ENCODE results near the gene MROH7. TPM values are rescaled to one million over a fixed set of nuclear protein-coding genes. Genes with fewer than 3 reads are reported as not detected.

MROH7 gene
- total RNA-seq, 4 donors from 2014 or later, result 0.57 to 2.2 (median 1.7) TPM

DNA sequence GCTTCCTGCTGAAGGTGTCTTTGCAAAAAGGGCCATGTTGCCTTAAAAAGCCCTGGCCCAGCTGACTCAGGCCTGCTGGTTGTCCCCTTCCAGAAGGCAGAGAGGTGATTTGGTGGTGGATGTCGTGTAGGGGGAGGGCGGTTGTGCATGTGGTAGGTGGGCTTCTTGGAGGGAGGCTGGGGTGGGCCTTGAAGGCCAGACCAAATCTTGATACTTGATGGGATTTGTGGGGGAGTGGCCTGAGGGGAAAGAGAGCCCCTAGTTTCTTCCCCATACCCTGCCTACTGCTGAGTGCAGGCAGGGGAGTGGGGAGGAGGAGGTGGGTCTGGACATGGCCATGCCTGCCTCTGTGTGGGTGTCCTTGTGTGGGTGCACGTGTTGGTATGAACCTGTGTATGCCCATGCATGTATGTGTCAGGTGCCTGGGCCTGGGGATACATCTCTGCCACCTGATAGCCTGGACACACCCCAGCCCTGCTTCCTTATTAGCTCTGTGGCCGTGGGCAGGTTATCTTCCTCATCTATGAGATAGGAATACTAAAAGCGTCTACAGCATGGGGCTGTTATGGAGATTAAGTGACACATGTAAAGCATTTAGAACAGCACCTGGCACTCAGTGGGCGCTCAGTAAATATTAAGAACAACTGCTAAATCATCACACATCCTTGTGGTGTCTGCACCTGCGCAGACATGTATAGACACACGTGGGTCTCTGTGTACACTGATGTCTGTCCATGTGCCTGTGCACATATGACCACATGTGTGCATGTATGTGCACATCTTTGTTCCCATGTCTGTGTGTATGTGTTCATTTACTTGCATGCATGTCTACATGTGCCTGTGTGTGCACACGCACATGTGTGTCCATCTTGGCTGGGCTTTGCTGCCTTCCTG is 35.2 kb upstream of the MROH7 start:
- TF ChIP-seq, protein P1, sequence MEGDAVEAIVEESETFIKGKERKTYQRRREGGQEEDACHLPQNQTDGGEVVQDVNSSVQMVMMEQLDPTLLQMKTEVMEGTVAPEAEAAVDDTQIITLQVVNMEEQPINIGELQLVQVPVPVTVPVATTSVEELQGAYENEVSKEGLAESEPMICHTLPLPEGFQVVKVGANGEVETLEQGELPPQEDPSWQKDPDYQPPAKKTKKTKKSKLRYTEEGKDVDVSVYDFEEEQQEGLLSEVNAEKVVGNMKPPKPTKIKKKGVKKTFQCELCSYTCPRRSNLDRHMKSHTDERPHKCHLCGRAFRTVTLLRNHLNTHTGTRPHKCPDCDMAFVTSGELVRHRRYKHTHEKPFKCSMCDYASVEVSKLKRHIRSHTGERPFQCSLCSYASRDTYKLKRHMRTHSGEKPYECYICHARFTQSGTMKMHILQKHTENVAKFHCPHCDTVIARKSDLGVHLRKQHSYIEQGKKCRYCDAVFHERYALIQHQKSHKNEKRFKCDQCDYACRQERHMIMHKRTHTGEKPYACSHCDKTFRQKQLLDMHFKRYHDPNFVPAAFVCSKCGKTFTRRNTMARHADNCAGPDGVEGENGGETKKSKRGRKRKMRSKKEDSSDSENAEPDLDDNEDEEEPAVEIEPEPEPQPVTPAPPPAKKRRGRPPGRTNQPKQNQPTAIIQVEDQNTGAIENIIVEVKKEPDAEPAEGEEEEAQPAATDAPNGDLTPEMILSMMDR (IDR thresholded peaks at IDR 0.05; ENCODE audit: low read depth), result no peak

DNA sequence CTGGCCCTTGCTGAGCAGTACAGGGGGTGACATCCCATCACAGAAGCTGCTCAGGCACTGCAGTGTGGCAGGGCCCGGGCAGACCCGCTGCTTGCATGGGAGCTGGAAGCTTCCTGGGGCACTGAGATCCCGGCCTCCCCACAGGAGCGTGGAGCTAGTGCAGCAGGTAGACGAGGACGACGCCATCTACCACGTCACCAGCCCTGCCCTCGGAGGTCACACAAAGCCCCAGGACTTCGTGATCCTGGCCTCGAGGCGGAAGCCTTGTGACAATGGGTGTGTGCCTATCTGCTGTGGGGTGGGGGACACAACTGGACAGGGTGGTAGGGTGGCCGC is 34.6 kb upstream of the MROH7 start:
- TF ChIP-seq, protein P1 (IDR thresholded peaks at IDR 0.05; ENCODE audit: low read depth), result no peak

DNA sequence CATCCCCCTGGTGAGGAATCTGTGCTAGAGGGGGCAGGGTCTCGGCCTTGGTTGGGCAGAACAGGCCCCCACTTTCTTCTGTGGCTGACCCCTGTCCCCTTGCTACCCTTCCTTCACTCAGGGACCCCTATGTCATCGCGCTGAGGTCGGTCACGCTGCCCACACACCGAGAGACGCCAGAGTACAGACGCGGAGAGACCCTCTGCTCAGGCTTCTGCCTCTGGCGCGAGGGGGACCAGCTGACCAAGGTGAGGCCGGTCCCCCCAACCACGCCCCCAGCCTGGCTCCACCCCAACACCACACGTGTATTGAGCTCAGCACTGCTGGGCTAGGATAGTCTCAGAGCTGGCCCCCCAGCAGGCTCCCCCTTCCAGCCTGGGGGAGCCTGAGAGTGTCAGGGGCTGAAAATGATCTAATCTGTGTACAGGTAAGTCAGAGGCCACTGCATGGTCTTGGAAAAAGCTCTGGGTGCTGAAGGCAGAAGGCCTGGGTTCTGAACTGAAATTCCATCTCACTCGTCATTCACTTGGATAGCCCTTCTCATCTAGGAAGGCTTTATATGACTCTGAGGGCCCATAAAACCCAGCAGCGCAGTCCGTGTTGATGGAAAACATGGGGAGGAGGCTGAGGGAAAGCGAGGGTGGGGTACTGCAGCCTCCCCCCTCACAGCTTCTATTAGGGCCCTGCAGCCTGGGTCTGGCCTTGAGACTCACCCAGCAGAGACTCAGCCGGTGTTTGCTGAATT is 33.6 kb upstream of the MROH7 start:
- TF ChIP-seq, protein P1 (IDR thresholded peaks at IDR 0.05; ENCODE audit: low read depth), result no peak

DNA sequence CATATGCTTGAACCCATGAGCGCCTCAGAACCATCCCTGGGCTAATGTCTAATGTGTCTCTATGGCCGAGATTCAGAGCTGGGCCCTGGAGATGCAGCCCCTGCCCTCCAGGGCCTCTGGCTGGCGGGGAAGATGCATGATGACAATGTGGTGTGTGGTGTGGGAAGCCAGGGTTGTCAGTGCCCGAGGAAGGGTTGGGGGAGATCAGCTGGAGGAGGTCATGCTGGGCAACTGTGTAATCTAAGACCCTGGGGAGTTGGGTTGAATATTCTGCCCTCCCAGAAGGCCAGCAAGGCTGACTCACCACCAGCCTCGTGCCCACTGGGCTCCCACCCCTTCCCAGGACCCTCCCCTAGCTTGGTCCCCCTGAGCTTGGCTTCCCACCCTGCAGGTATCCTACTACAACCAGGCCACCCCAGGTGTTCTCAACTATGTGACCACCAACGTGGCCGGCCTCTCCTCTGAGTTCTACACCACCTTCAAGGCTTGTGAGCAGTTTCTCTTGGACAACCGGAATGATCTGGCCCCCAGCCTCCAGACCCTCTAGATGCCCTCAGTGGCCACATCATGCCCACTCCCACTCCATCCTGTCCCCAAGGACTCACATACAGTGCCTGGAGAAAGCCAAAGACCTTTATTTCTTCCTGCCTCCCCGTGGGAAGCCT is 32.9 kb upstream of the MROH7 start:
- TF ChIP-seq, protein P1 (IDR thresholded peaks at IDR 0.05; ENCODE audit: low read depth), result no peak

DNA sequence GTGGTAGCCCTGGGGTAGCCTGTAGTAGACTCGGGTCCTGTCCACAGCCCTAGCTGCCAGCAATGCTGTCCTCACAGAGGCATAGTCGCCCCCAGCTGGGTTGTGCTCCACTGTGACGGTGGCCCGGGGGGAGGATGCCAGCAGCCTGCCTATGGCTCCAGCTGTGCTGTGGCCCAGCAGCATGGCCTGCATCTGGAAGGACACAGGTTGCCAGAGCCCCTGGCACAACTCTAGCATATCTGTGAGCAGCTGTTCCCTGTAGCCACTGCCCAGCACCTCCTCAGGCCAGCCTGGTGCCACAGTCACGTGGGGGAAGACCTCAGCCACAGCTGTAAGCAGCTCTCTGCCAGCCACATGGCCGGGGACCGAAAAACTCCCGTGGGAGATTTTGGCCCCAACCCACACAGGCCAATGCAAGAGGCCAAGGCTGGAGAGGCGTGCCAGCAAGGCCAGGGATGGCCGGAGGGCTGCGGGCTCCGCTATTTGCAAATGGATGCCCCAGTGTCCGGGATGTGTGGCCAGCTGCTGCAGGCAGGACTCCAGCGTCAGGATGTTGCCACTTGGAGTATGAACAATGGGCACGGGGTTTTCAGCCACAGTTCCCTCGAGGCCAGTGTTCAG is 32.2 kb upstream of the MROH7 start:
- TF ChIP-seq, protein P1 (IDR thresholded peaks at IDR 0.05; ENCODE audit: low read depth), result no peak

DNA sequence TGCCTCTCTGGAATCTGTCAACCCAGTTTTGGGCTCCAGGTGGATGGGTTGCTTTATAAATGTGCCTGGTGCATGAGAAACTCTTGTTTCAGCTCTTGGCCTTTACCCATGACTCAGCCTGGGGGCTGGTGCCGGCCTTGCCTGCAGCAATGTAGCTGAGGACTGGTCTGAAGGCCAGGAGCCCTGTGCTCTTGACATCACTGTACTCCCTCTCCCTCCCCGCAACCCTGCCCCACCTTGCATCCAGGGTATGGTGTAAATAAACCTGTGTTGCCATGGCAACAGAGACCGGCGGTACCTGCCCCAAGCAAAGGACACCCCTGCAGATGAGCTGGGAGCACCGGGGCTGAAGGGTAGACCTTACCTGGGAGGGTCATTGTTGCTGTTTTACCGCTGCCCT is 31.5 kb upstream of the MROH7 start:
- TF ChIP-seq, protein P1 (IDR thresholded peaks at IDR 0.05; ENCODE audit: low read depth), result no peak
